Breast epithelium (tissue), 4 donors: ENCODE results near the gene NDUFB4. TPM values are rescaled to one million over a fixed set of nuclear protein-coding genes. Genes with fewer than 3 reads are reported as not detected.
A peak's percentile ranks its signal among the peaks of the same experiment; 100 is the strongest.
"Not testable (repeated sequence)": the region's sequence is repeated elsewhere in the genome, so short reads cannot be mapped to it uniquely, and the experiment has no call there.

Experiments
- DNase-seq, 2 donors: peaks; one replicate each; pipeline ENCODE4 v3.0.0-alpha.2; 2019; ENCODE audit warnings: low spot score in 2 of 2
- H3K27ac ChIP-seq, 2 donors: fragments of 200-600 bp; sonication (generic) in 1 of 2; one replicate each; pipeline ENCODE4 v1.5.1; 2016 to 2019; ENCODE audit warnings: mild to moderate bottlenecking in 1 of 2
- H3K27me3 ChIP-seq, 2 donors: fragments of 200-600 bp; sonication (generic) in 1 of 2; one replicate each; pipeline versions ENCODE4 v1.5.1 to v1.6.0; 2017 to 2019; ENCODE audit warnings: control low read depth in 1 of 2, mild to moderate bottlenecking in 1 of 2
- H3K36me3 ChIP-seq: fragments of 200-600 bp; one replicate; pipeline ENCODE4 v1.5.1; 2019
- H3K4me1 ChIP-seq, 2 donors: fragments of 200-600 bp; sonication (generic); one replicate each; pipeline ENCODE4 v1.5.1; 2016 to 2019; ENCODE audit warnings: control low read depth in 1 of 2
- H3K4me3 ChIP-seq, 3 donors: fragments of 200-600 bp; sonication (generic); 1 replicate in 2 of 3; 2 replicates in 1 of 3; pipeline ENCODE4 v1.5.1; 2016 to 2019; ENCODE audit warnings: mild to moderate bottlenecking in 3 of 3, moderate library complexity in 2 of 3
- H3K9me3 ChIP-seq, 2 donors: fragments of 200-600 bp; sonication (generic) in 1 of 2; one replicate each; pipeline ENCODE4 v1.5.1; 2016 to 2019; ENCODE audit warnings: control low read depth in 1 of 2
- POLR2A ChIP-seq: fragments of 450-650 bp; IDR thresholded peaks from one replicate; pipeline ENCODE4 v1.6.1; 2016; ENCODE audit warnings: antibody characterized with exemption, mild to moderate bottlenecking, moderate library complexity
- POLR2AphosphoS5 ChIP-seq, 3 donors: sonication (generic); formaldehyde crosslinking; IDR thresholded peaks; one replicate each; pipeline ENCODE4 v1.6.1; 2017; ENCODE audit warnings: antibody characterized with exemption in 3 of 3
- intact Hi-C: fragments of 100-400 bp; cut with DNase I; formaldehyde crosslinking; loops from one replicate; pipeline ENCODE4 v1.15.1; 2023; ENCODE audit warnings: low total_unique reads
- total RNA-seq, 3 donors: library from RNA; depleted of rRNA; stranded (reverse); fragments of >200 nt; gene quantifications; one replicate each; pipeline ENCODE4 v1.1.0, GENCODE V29; 2016
- TF ChIP-seq, protein P1 (sequence below), 3 donors: fragments of 450-650 bp; IDR thresholded peaks; one replicate each; pipeline ENCODE4 v1.5.1; 2016 to 2017; ENCODE audit warnings: antibody characterized with exemption in 3 of 3, mild to moderate bottlenecking in 3 of 3, moderate library complexity in 3 of 3

The NDUFB4 gene
- total RNA-seq, 3 donors from 2014 or later, result 88.4 to 116 (median 106) TPM

GRCh38 chr3:120615847-120616609 lies 19.9 kb downstream of the NDUFB4 start:
- no peak for DNase-seq
- H3K36me3 ChIP-seq, result no peaks in the 10 kb centered on the region
- TF ChIP-seq, protein P1, sequence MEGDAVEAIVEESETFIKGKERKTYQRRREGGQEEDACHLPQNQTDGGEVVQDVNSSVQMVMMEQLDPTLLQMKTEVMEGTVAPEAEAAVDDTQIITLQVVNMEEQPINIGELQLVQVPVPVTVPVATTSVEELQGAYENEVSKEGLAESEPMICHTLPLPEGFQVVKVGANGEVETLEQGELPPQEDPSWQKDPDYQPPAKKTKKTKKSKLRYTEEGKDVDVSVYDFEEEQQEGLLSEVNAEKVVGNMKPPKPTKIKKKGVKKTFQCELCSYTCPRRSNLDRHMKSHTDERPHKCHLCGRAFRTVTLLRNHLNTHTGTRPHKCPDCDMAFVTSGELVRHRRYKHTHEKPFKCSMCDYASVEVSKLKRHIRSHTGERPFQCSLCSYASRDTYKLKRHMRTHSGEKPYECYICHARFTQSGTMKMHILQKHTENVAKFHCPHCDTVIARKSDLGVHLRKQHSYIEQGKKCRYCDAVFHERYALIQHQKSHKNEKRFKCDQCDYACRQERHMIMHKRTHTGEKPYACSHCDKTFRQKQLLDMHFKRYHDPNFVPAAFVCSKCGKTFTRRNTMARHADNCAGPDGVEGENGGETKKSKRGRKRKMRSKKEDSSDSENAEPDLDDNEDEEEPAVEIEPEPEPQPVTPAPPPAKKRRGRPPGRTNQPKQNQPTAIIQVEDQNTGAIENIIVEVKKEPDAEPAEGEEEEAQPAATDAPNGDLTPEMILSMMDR (IDR thresholded peaks at IDR 0.05), result no peak
- TF ChIP-seq POLR2A, result no peak
- TF ChIP-seq POLR2AphosphoS5 (IDR thresholded peaks at IDR 0.05), result peak in 1 of 3 donors; percentile 21
- no peaks in the 10 kb centered on the region for H3K9me3 ChIP-seq
- no peaks in the 10 kb centered on the region for H3K4me1 ChIP-seq
- peak overlapping the region in 1 of 2 donors; percentile 30 for H3K27ac ChIP-seq
- H3K4me3 ChIP-seq, result no peak overlapping the region
- H3K27me3 ChIP-seq, result no peaks in the 10 kb centered on the region
- intact Hi-C loops, result no loop called here

- H3K27ac ChIP-seq, intact Hi-C loops: not testable (repeated sequence)
These were observed 20.6 kb downstream of the NDUFB4 start for GRCh38 chr3:120616745-120617144.

DNA sequence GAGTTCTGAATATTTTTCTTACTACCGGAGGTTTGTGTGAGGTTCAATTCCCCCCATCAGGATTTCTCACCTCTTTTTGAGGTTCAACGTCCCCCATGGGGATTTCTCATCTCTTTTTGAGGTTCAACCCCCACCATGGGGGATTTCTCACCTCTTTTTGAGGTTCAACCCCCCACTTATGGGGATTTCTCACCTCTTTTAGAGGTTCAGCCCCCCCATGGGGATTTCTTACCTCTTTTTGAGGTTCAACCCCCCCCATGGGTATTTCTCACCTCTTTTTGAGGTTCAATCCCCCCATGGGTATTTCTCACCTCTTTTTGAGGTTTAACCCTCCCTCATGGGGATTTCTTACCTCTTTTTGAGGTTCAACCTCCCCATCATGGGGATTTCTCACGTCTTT lies 26.3 kb downstream of the NDUFB4 start:
- Histone ChIP-seq H3K9me3 (peaks cover 0 to 15% of the 10 kb centered on the region in 2 donors), H3K27ac (no peak overlapping the region), H3K4me1 (no peaks in the 10 kb centered on the region), H3K36me3 (no peaks in the 10 kb centered on the region), H3K4me3 (no peak overlapping the region), H3K27me3 (no peaks in the 10 kb centered on the region)
- TF ChIP-seq POLR2AphosphoS5 (IDR thresholded peaks at IDR 0.05) (no peak), POLR2A (no peak)
- TF ChIP-seq, protein P1 (IDR thresholded peaks at IDR 0.05), result no peak
- intact Hi-C loops, result no loop called here
- DNase-seq, result no peak

More at GRCh38 chr3:120616745-120617144, 20.6 kb downstream of the NDUFB4 start:
- H3K4me1 ChIP-seq, H3K27me3 ChIP-seq, DNase-seq, H3K36me3 ChIP-seq, H3K9me3 ChIP-seq, H3K4me3 ChIP-seq: not testable (repeated sequence)

GRCh38 chr3:120622870-120623726 lies 27.0 kb downstream of the NDUFB4 start:
- Histone ChIP-seq H3K4me3 (no peak overlapping the region), H3K4me1 (no peaks in the 10 kb centered on the region), H3K9me3 (peaks cover 0 to 15% of the 10 kb centered on the region in 2 donors), H3K27me3 (no peaks in the 10 kb centered on the region), H3K36me3 (no peaks in the 10 kb centered on the region), H3K27ac (no peak overlapping the region)
- DNase-seq, result no peak
- intact Hi-C loops, result no loop called here
- TF ChIP-seq, protein P1 (IDR thresholded peaks at IDR 0.05), result no peak

GRCh38 chr3:120623727-120624093 lies 27.6 kb downstream of the NDUFB4 start:
- no peaks in the 10 kb centered on the region for H3K27me3 ChIP-seq
- TF ChIP-seq POLR2AphosphoS5 (IDR thresholded peaks at IDR 0.05) (no peak), POLR2A (no peak)
- TF ChIP-seq, protein P1 (IDR thresholded peaks at IDR 0.05), result no peak
- H3K36me3 ChIP-seq, result no peaks in the 10 kb centered on the region
- no peaks in the 10 kb centered on the region for H3K4me1 ChIP-seq
- no peak overlapping the region for H3K27ac ChIP-seq
- intact Hi-C loops, result no loop called here
- H3K4me3 ChIP-seq, result no peak overlapping the region
- peaks cover 0 to 15% of the 10 kb centered on the region in 2 donors for H3K9me3 ChIP-seq
- no peak for DNase-seq
